Measurements from ENCODE around the gene SERPINE3.

The SERPINE3 gene

GRCh38 chr13:51361106-51361505 lies 21.6 kb downstream of the SERPINE3 start:
- no peak for DNase-seq (ENCODE audit: low read depth in 2 of 2)

DNA sequence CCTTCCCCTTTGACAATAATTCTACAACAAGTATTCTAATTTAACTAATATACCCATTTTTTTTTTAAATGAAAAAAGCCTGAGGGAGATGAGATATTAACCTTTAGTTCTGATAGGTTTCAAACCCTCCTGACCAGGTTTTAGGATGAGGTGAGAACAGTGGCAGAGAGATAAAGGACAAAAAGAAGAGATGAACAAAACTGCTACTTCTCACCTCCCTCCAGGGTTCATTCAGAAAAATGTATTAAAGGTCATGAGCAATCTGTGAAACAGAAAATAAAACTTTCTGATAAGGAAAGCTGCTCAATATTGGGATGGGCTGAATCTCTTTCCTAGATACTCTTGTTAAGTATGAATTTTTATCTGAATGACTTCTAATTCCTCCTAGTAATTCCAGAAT lies 24.1 kb downstream of the SERPINE3 start:
- no peak for DNase-seq (ENCODE audit: low read depth in 2 of 2)

DNA sequence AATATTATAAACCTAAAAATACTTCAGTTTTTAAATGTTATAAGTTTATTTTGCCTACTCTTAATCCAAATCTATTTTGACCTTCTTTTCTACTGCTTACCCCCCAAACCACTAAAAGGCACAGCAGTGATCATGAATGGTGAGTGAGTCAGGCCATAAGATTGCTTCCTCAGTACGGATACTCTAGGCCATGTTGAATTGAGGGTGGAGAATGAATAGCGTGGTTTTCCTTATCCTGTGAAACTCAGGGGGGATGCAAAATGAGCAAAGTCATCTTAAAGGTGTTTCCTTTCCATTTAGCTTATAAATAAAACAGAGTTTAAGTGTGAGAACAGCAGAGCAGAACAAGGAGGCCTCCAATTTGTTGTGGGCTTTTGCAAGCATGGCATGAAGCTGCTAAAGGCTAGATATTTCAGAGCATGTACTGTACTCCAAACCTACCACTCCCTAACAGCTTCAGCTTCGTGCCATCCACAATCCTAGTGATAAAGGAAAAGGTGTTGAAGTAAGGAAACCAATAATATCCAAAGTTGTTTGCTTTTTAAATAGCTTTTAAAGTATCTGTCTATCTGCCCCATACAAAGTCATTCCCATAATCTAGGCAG lies 25.0 kb downstream of the SERPINE3 start:
- no peak for DNase-seq (ENCODE audit: low read depth in 2 of 2)

- DNase-seq (ENCODE audit: low read depth in 2 of 2) = no peak
These were observed 30.6 kb downstream of the SERPINE3 start for GRCh38 chr13:51370116-51370515.

DNA sequence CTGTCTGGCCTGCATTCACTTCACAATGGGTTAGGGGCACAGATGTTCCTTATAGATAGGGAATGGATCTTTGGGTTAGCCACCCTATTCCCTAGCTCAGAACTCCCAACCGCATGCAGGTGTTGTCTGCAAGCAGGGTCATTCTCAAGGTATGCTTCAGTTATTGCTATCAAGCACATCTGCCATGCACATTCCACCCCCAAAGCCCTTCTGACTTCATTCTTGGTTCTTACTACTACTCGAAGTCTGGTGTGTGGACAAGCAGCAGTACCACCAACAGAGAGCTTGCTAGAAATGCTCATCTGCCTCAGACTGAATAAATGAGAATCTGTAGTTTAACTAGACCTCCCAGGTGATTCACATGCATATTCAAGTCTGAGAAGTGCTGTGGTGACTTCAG lies 31.3 kb downstream of the SERPINE3 start:
- DNase-seq (ENCODE audit: low read depth in 2 of 2) = no peak

DNA sequence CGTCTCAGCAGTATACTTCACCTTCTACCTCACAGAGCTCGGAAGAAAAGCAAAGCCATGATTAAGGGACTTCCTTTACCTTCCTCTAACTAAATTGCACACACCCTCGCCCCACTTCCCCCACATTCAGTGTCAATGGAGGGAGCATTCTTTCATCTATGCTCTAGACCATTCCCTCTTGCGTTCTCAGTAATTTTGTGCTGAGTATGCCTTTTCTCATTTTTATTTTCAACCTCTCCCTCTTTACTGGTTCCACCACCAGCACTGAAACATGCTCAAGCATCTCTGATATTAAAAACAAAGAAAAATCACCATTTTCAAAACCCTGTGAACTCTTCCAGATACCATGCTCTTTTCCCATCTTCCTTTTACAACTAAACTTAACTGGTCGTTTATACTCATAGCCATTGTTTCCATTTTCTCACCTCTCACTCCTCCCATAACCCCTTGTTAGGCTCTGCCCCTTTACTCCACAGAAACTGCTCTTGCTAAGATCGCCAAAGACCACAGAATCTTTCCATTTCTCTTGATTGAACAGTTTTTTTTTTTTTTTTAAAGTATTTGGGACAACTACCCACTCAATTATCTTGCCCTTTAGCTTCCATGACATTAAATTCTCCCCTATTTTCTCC lies 32.4 kb downstream of the SERPINE3 start:
- no peak for DNase-seq (ENCODE audit: low read depth in 2 of 2)

GRCh38 chr13:51373451-51373850 lies 34.0 kb downstream of the SERPINE3 start:
- no peak for DNase-seq (ENCODE audit: low read depth in 2 of 2)

- no peak for DNase-seq (ENCODE audit: low read depth in 2 of 2)
These were observed 40.8 kb downstream of the SERPINE3 start for GRCh38 chr13:51380269-51380668.

DNA sequence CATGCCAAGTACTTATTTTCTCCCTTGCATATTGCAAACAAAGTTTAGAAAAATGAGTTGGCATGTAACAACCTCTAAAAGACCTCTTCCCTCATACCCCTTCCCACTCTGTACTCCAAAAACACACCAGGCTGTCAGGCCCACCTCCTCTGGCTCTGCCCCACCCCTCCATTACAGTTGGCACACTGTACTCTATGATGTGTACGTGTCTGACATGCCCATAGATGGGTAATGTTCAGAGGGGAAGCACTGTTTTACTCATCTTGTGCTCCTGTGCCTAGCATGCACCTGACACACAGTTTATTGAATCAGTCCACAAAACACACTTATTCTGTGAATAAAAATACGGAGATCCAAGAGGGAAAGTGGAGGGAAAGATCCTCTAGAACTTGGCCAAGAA lies 45.6 kb downstream of the SERPINE3 start:
- no peak for DNase-seq (ENCODE audit: low read depth in 2 of 2)

- DNase-seq (ENCODE audit: low read depth in 2 of 2) = no peak
These were observed 55.2 kb downstream of the SERPINE3 start for GRCh38 chr13:51394724-51395123.

GRCh38 chr13:51396352-51396751 lies 56.9 kb downstream of the SERPINE3 start:
- no peak for DNase-seq (ENCODE audit: low read depth in 2 of 2)

DNA sequence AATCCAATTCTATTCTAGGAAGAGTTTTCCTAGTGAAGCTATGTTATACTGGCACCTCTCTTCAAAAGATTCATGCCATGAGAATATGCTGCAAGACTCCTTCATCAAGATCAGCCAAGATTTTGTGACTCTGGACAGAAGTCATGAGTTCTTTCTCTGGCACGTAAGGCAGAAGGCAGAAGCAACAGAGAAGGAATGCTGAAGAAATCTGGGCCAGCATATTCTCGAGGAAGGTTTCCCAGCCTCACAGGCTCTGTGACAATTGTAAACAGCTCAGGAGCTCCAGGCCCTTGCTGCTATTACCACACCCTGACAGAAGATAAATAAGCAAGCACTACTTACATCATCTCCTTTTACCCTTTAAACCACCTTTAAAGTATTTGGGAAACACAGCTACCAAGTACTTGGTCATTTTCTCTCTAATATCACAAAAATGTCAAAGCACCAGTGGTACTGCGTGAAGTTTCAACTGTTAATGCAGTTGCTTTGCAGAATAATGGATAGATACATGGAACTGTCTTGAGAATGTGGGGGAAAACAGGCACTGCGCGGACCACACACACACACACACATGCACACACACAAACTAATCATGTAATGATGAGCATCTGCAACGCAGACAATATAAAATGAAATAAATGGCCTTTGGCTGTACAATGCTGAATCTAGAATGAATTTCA lies 57.9 kb downstream of the SERPINE3 start:
- DNase-seq (ENCODE audit: low read depth in 2 of 2) = no peak

GRCh38 chr13:51405176-51405575 lies 65.7 kb downstream of the SERPINE3 start:
- no peak for DNase-seq (ENCODE audit: low read depth in 2 of 2)

DNA sequence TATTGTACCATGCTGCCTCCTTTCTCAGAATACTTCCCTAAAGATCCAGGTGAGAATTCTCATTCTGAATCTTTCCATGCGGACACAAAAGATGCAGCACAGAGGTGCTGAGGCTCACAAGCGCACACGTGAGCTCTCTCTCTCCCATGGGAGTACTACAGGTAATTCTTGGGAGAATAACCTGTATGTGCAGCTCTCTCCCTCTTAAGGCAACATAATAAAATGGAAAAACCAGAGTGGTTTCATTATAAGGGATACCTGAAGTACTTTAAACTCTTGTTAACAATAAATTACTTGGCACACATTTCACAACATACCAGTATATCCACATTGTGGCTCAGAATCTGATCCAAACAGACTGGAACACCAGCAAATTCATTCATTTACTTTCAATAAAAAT lies 72.9 kb downstream of the SERPINE3 start:
- no peak for DNase-seq (ENCODE audit: low read depth in 2 of 2)
